WTC11 (cell line): Measurements from ENCODE around the gene ABCC9. TPM values are rescaled to one million over a fixed set of nuclear protein-coding genes. Genes with fewer than 3 reads are reported as not detected.

Experiments used
- ATAC-seq: fragments of 200-7000 bp; cut with Tn5 transposase; 2 replicates; pipeline ENCODE4 v1.10.0; 2021; ENCODE audit warnings: mild to moderate bottlenecking, moderate library complexity
- CTCF ChIA-PET: fragments of 300-600 bp; sonication (Branson Sonifier 250); formaldehyde crosslinking; loops from one replicate; lab custom pipeline; 2021; ENCODE audit warnings: antibody characterized with exemption; lab: Charles Lee
- POLR2A ChIA-PET: fragments of 350-600 bp; sonication (Branson Sonifier 250); formaldehyde crosslinking; loops from one replicate; lab custom pipeline; 2021; ENCODE audit warnings: antibody characterized with exemption; lab: Charles Lee
- DNase-seq: peaks from one replicate; pipeline ENCODE4 v3.0.0; 2021; ENCODE audit warnings: low spot score
- H3K27ac Mint-ChIP-seq: 2 replicates; pipeline ENCODE4 v1.8.0; 2021; ENCODE audit warnings: mixed read lengths
- H3K27me3 Mint-ChIP-seq: 2 replicates; pipeline ENCODE4 v1.8.0; 2021; ENCODE audit warnings: low read depth, mild to moderate bottlenecking, moderate library complexity, mixed read lengths
- H3K36me3 Mint-ChIP-seq: 2 replicates; pipeline ENCODE4 v1.8.0; 2021; ENCODE audit warnings: mixed read lengths
- H3K4me1 Mint-ChIP-seq: 2 replicates; pipeline ENCODE4 v1.8.0; 2022; ENCODE audit warnings: mixed read lengths
- H3K4me3 Mint-ChIP-seq: 2 replicates; pipeline ENCODE4 v1.8.0; 2021; ENCODE audit warnings: mild to moderate bottlenecking, moderate library complexity, mixed read lengths
- H3K9me3 Mint-ChIP-seq: 2 replicates; pipeline ENCODE4 v1.8.0; 2021; ENCODE audit warnings: mixed read lengths
- AR ChIP-seq: fragments of 250-450 bp; sonication (Bioruptor Pico); IDR thresholded peaks from 2 replicates; pipeline ENCODE4 v1.9.0; 2021; ENCODE audit warnings: mild to moderate bottlenecking
- ATF6 ChIP-seq: sonication (generic); formaldehyde crosslinking; IDR thresholded peaks from 2 replicates; pipeline ENCODE4 v1.8.1; 2023; ENCODE audit warnings: mild to moderate bottlenecking, missing genetic modification reagents
- E2F5 ChIP-seq: sonication (generic); formaldehyde crosslinking; IDR thresholded peaks from 2 replicates; pipeline ENCODE4 v1.8.1; 2022; ENCODE audit warnings: mild to moderate bottlenecking, moderate library complexity, missing genetic modification reagents
- EMX1 ChIP-seq: fragments of 250-450 bp; sonication (Bioruptor Pico); IDR thresholded peaks from 2 replicates; pipeline ENCODE4 v1.8.0; 2021; ENCODE audit warnings: mild to moderate bottlenecking
- IRF2 ChIP-seq: sonication (generic); formaldehyde crosslinking; IDR thresholded peaks from 2 replicates; pipeline ENCODE4 v1.8.0; 2022; ENCODE audit warnings: low read depth, missing genetic modification reagents, borderline replicate concordance
- JUN ChIP-seq: sonication (generic); formaldehyde crosslinking; IDR thresholded peaks from 2 replicates; pipeline ENCODE4 v1.8.0; 2023; ENCODE audit warnings: mild to moderate bottlenecking, missing genetic modification reagents
- MLX ChIP-seq: sonication (generic); formaldehyde crosslinking; IDR thresholded peaks from 2 replicates; pipeline ENCODE4 v1.8.1; 2023; ENCODE audit warnings: mild to moderate bottlenecking, missing genetic modification reagents, moderate library complexity
- NR2C2 ChIP-seq: sonication (generic); formaldehyde crosslinking; IDR thresholded peaks from 2 replicates; pipeline ENCODE4 v1.8.0; 2022; ENCODE audit warnings: mild to moderate bottlenecking, missing genetic modification reagents
- SMAD4 ChIP-seq: sonication (generic); formaldehyde crosslinking; IDR thresholded peaks from 2 replicates; pipeline ENCODE4 v1.8.0; 2022; ENCODE audit warnings: mild to moderate bottlenecking, missing genetic modification reagents
- TP53 ChIP-seq: sonication (generic); formaldehyde crosslinking; IDR thresholded peaks from 2 replicates; pipeline ENCODE4 v1.8.1; 2023; ENCODE audit warnings: mild to moderate bottlenecking, missing genetic modification reagents
- ZBTB21 ChIP-seq: sonication (generic); formaldehyde crosslinking; IDR thresholded peaks from 2 replicates; pipeline ENCODE4 v1.8.1; 2023; ENCODE audit warnings: mild to moderate bottlenecking, missing genetic modification reagents, borderline replicate concordance
- ZNF138 ChIP-seq: sonication (generic); formaldehyde crosslinking; conservative IDR thresholded peaks from 2 replicates; pipeline ENCODE4 v1.8.1; 2022; ENCODE audit warnings: mild to moderate bottlenecking, moderate library complexity, missing genetic modification reagents
- ZNF232 ChIP-seq: sonication (generic); formaldehyde crosslinking; IDR thresholded peaks from 2 replicates; pipeline ENCODE4 v1.8.0; 2022; ENCODE audit warnings: mild to moderate bottlenecking, missing genetic modification reagents
- ZNF281 ChIP-seq: sonication (generic); formaldehyde crosslinking; IDR thresholded peaks from 2 replicates; pipeline ENCODE4 v1.8.0; 2023; ENCODE audit warnings: mild to moderate bottlenecking, missing genetic modification reagents
- ZNF425 ChIP-seq: fragments of 250-450 bp; sonication (Bioruptor Pico); conservative IDR thresholded peaks from 2 replicates; pipeline ENCODE4 v1.9.0; 2021; ENCODE audit warnings: mild to moderate bottlenecking
- ZNF532 ChIP-seq: fragments of 250-450 bp; sonication (Bioruptor Pico); IDR thresholded peaks from 2 replicates; pipeline ENCODE4 v1.9.0; 2021; ENCODE audit warnings: mild to moderate bottlenecking, borderline replicate concordance
- ZSCAN18 ChIP-seq: fragments of 250-450 bp; sonication (Bioruptor Pico); IDR thresholded peaks from 2 replicates; pipeline ENCODE4 v2.1.2; 2022; ENCODE audit warnings: mild to moderate bottlenecking, moderate library complexity
- total RNA-seq: library from RNA; stranded (reverse); gene quantifications from 3 replicates; pipeline ENCODE4 v1.2.3, GENCODE V29; 2021

The ABCC9 gene
- total RNA-seq, 1 experiment from 2014 or later: 0.04 TPM

GRCh38 chr12:21851151-21851550 lies 90.1 kb downstream of the ABCC9 start (continued):
- no peak for TF ChIP-seq ATF6 (CRISPR knock-in tag)
- no peak for TF ChIP-seq ZBTB21 (CRISPR knock-in tag)
- TF ChIP-seq ZSCAN18 (CRISPR knock-in tag): no peak
- no peak for TF ChIP-seq AR (CRISPR knock-in tag)
- TF ChIP-seq ZNF232 (CRISPR knock-in tag): no peak
- TF ChIP-seq EMX1 (CRISPR knock-in tag): no peak
- no peak for TF ChIP-seq MLX (CRISPR knock-in tag)
- TF ChIP-seq NR2C2 (CRISPR knock-in tag): no peak
- no peak for TF ChIP-seq JUN (CRISPR knock-in tag)
- no peak for TF ChIP-seq TP53 (CRISPR knock-in tag)
- TF ChIP-seq E2F5 (CRISPR knock-in tag): no peak
- no peak for TF ChIP-seq IRF2 (CRISPR knock-in tag)
- no peak for TF ChIP-seq SMAD4 (CRISPR knock-in tag)
- TF ChIP-seq ZNF532: no peak

GRCh38 chr12:21850419-21850818 lies 90.8 kb downstream of the ABCC9 start:
- DNase-seq (no peak), ATAC-seq (no peak)
- POLR2A ChIA-PET: interaction anchor here (0.5 kb wide), 1 partner anchor 324 kb away, joined by 11 read pairs; no protein-coding TSS in a partner anchor
- Mint-ChIP-seq H3K9me3 (no peaks in the 10 kb centered on the region), H3K4me1 (no peaks in the 10 kb centered on the region), H3K36me3 (no peaks in the 10 kb centered on the region), H3K4me3 (no peak overlapping the region), H3K27ac (no peak overlapping the region), H3K27me3 (no peaks in the 10 kb centered on the region)
- CTCF ChIA-PET: interaction anchor here (1.3 kb wide), 1 partner anchor 152 kb away, joined by 4 read pairs; no protein-coding TSS in a partner anchor
- TF ChIP-seq ZNF281 (no peak), ZNF425 (CRISPR knock-in tag) (no peak), ZNF138 (CRISPR knock-in tag) (no peak)
